GM12878 (cell line): ENCODE results near the gene CSNK1A1. TPM values are rescaled to one million over a fixed set of nuclear protein-coding genes. Genes with fewer than 3 reads are reported as not detected.

Source experiments
- ATAC-seq: fragments of 200-7000 bp; cut with Tn5 transposase; 3 replicates; pipeline ENCODE4 v1.9.1; 2020; ENCODE audit warnings: mild to moderate bottlenecking, moderate library complexity
- BruUV-seq: library from RNA; stranded (reverse); fragments of 400-500 nt; replicated peaks from 2 replicates; lab custom pipeline; 2021; lab: Mats Ljungman, UMichigan
- CTCF ChIA-PET: fragments of 300-600 bp; sonication (Branson Sonifier 250); formaldehyde crosslinking; extraction: SDS; loops from one replicate; lab custom pipeline; 2021; ENCODE audit warnings: inconsistent platforms; lab: Yijun Ruan, JAX
- POLR2A ChIA-PET: fragments of 350-600 bp; formaldehyde crosslinking; extraction: SDS; loops from one replicate; lab custom pipeline; 2021; ENCODE audit warnings: inconsistent platforms; lab: Charles Lee
- RAD21 ChIA-PET: fragments of 300-600 bp; sonication (Branson Sonifier 250); formaldehyde crosslinking; loops from one replicate; lab custom pipeline; 2023; ENCODE audit warnings: antibody characterized with exemption; ENCODE audit not compliant: unreplicated experiment; lab: Charles Lee
- SMC1A ChIA-PET: fragments of 300-600 bp; sonication (Branson Sonifier 250); formaldehyde crosslinking; loops from one replicate; lab custom pipeline; 2023; ENCODE audit not compliant: unreplicated experiment, uncharacterized antibody; lab: Charles Lee
- DNase-seq: peaks from one replicate; pipeline ENCODE4 v3.0.0-alpha.2; 2011; ENCODE audit warnings: low read depth, low spot score
- FAIRE-seq: peaks from 3 replicates; lab custom pipeline; 2011; peaks lifted over from hg19 to GRCh38; lab: Jason Lieb, UNC
- H2AFZ ChIP-seq: 2 replicates; pipeline ENCODE4 v1.6.0; 2011; ENCODE audit warnings: low read depth, low read length, control low read depth; ENCODE audit not compliant: control insufficient read depth
- H3K27ac ChIP-seq: 2 replicates; pipeline ENCODE4 v1.5.1; 2011; ENCODE audit warnings: control low read depth; ENCODE audit not compliant: control insufficient read depth, insufficient read depth
- H3K27me3 ChIP-seq, 2 experiments: replicated peaks in 1 of 2; 2 replicates each; pipeline versions ENCODE4 v1.6.0 to v1.6.1; 2011; ENCODE audit warnings: low read length in 1 of 2; ENCODE audit not compliant: control insufficient read depth in 2 of 2, insufficient read depth in 2 of 2
- H3K36me3 ChIP-seq, 2 experiments: 2 replicates each; pipeline ENCODE4 v1.5.1; 2011; ENCODE audit warnings: low read length in 1 of 2; ENCODE audit not compliant: control insufficient read depth in 2 of 2, insufficient read depth in 2 of 2
- H3K4me1 ChIP-seq: 2 replicates; pipeline ENCODE4 v1.6.1; 2011; ENCODE audit warnings: mild to moderate bottlenecking, low read length, moderate library complexity, mixed read lengths; ENCODE audit not compliant: control insufficient read depth, insufficient read depth
- H3K4me2 ChIP-seq: 2 replicates; pipeline ENCODE4 v1.6.0; 2011; ENCODE audit warnings: control low read depth; ENCODE audit not compliant: control insufficient read depth, insufficient read depth
- H3K4me3 ChIP-seq: fragments of 200-600 bp; sonication (generic); 2 replicates; pipeline ENCODE4 v1.5.1; 2016
- H3K79me2 ChIP-seq: 2 replicates; pipeline ENCODE4 v1.6.0; 2011; ENCODE audit warnings: low read length; ENCODE audit not compliant: control insufficient read depth, insufficient read depth
- H3K9ac ChIP-seq: 2 replicates; pipeline ENCODE4 v1.8.0; 2011; ENCODE audit warnings: low read length, control low read depth, mixed read lengths; ENCODE audit not compliant: control insufficient read depth, insufficient read depth
- H3K9me3 ChIP-seq: replicated peaks from 3 replicates; pipeline ENCODE4 v1.5.1; 2011; ENCODE audit warnings: mild to moderate bottlenecking, low read length; ENCODE audit not compliant: control insufficient read depth, insufficient read depth
- H4K20me1 ChIP-seq: 2 replicates; pipeline ENCODE4 v1.6.0; 2011; ENCODE audit not compliant: control insufficient read depth, insufficient read depth
- BHLHE40 ChIP-seq, 2 experiments: fragments of 450-650 bp in 1 of 2; IDR thresholded peaks; 2 replicates each; pipeline ENCODE4 v1.6.1; 2011 to 2017; ENCODE audit warnings: low read depth in 2 of 2, borderline replicate concordance in 1 of 2, improper control_type of control experiment in 1 of 2, low read length in 1 of 2, mild to moderate bottlenecking in 1 of 2
- CBFB ChIP-seq: IDR thresholded peaks from 2 replicates; pipeline ENCODE4 v1.6.1; 2016; ENCODE audit warnings: antibody characterized with exemption, low read depth
- CBX3 ChIP-seq: fragments of 200-600 bp; sonication (generic); IDR thresholded peaks from 2 replicates; pipeline ENCODE4 v1.6.1; 2016; ENCODE audit warnings: low read depth, borderline replicate concordance
- GABPA ChIP-seq: IDR thresholded peaks from 2 replicates; pipeline ENCODE4 v1.6.1; 2014; ENCODE audit warnings: antibody characterized with exemption, low read depth, mild to moderate bottlenecking, inconsistent platforms
- KAT2A ChIP-seq: conservative IDR thresholded peaks from 2 replicates; pipeline ENCODE4 v1.6.1; 2011; ENCODE audit warnings: low read depth, low read length; ENCODE audit not compliant: control insufficient read depth
- MXI1 ChIP-seq: fragments of 150-350 bp; IDR thresholded peaks from 2 replicates; pipeline ENCODE4 v1.6.1; 2011; ENCODE audit warnings: low read depth, mild to moderate bottlenecking, inconsistent platforms, low read length, improper control_type of control experiment
- MYC ChIP-seq: IDR thresholded peaks from 2 replicates; pipeline ENCODE4 v1.6.1; 2011; ENCODE audit warnings: mild to moderate bottlenecking, low read length, moderate library complexity, inconsistent platforms; ENCODE audit not compliant: insufficient read depth, insufficient replicate concordance, insufficient read length, severe bottlenecking
- NFIC ChIP-seq: IDR thresholded peaks from 2 replicates; pipeline ENCODE4 v1.6.1; 2012; ENCODE audit warnings: low read depth, mild to moderate bottlenecking, inconsistent platforms, low read length, moderate library complexity
- SP1 ChIP-seq: IDR thresholded peaks from one replicate; pipeline ENCODE4 v1.6.1; 2011; ENCODE audit warnings: low read depth, low read length
- WGBS: methylation state at CpG from one replicate; pipeline ENCODE4 v1.1.6; 2016; ENCODE audit warnings: low lambda C conversion rate; ENCODE audit not compliant: insufficient replicate concordance, insufficient coverage; ENCODE audit errors: missing lambda C conversion rate; 5-methylcytosine and 5-hydroxymethylcytosine counted together
- in situ Hi-C: fragments of 300-500 bp; cut with MboI; formaldehyde crosslinking; loops from 9 replicates; pipeline ENCODE4 v1.14.3; 2018; ENCODE audit warnings: mixed read lengths
- intact Hi-C: fragments of 100-400 bp; cut with micrococcal nuclease; formaldehyde crosslinking; loops from one replicate; pipeline ENCODE4 v1.14.2; 2022; ENCODE audit not compliant: unreplicated experiment
- polyA plus RNA-seq, 11 experiments: library from polyadenylated mRNA; depleted of rRNA in 4 of 11; unstranded in 6 of 11; stranded (reverse) in 5 of 11; fragments of >200 nt; fragmentation: Nextera tagmentation in 4 of 11; fragmentation: Illumina TruSeq in 1 of 11; extraction: Ambion mirVana in 4 of 11; extraction: Trizol in 1 of 11; gene quantifications; 1 replicate in 1 of 11; 2 replicates in 10 of 11; pipeline versions ENCODE4 v1.2.1 to v1.2.3, GENCODE V29; 2011 to 2016; ENCODE audit warnings: inconsistent platforms in 2 of 11, missing spikeins in 2 of 11, low read depth in 1 of 11
- total RNA-seq, 4 experiments: library from RNA; depleted of rRNA in 3 of 4; stranded (reverse); fragments of >200 nt in 3 of 4; fragmentation: Illumina TruSeq in 1 of 4; extraction: Trizol in 1 of 4; gene quantifications; 2 replicates each; pipeline versions ENCODE4 v1.2.1 to v1.2.3, GENCODE V29; 2013 to 2021
- TF ChIP-seq, protein P1 (sequence below): IDR thresholded peaks from 2 replicates; pipeline ENCODE4 v1.6.1; 2012; ENCODE audit warnings: improper control_type of control experiment, low read depth, low read length; ENCODE audit not compliant: insufficient replicate concordance

CSNK1A1 gene
- total and polyA plus RNA-seq, 10 of the 15 experiments (the other 5 are each of a cell fraction or from before 2014, with no cell fraction given): 53.3 to 155 (median 133) TPM

DNA sequence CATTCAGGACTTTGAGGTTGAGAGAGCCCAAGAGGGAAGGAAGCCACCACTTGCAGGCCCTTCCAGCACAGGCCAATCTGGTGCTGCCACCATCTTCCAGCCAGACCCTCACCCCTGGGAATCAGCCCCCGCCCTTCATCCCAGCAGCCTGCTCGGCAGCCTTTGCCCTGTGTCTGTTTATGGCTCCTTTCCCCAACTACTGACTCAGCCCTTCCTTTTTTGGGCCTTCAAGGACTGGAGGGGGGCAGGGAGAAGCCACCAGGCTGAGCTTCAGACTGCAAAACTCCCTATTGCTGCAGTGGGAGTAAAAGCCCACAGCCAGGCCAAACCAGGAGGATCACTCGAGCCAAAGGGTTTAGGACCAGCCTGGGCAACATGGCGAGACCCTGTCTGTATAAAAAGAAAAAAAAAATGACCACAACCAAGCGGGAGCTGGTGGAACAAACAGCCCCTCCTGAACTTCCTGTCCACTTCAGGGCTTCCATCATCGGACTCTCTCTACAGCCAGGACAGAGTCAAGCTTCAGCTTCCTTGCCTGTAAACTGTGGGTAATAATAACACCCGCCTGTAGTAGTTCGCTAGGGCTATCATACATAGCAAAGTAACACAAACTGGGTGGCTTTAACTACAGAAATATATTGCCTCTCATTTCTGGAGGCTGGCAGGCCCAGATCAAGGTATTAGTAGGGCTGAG, 86.3 kb downstream of the CSNK1A1 start:
- Histone ChIP-seq H3K36me3 (no peaks in the 10 kb centered on the region), H3K9ac (no peak overlapping the region), H3K4me3 (no peak overlapping the region), H3K9me3 (no peaks in the 10 kb centered on the region), H3K79me2 (no peaks in the 10 kb centered on the region), H3K4me1 (no peaks in the 10 kb centered on the region), H2AFZ (no peak overlapping the region), H4K20me1 (no peaks in the 10 kb centered on the region), H3K27me3 (no peaks in the 10 kb centered on the region; a peak in 1 of 4 replicates), H3K27ac (no peak overlapping the region), H3K4me2 (no peak overlapping the region)
- in situ Hi-C loops: no loop called here
- no peak for FAIRE-seq
- ChIA-PET SMC1A (no interaction called here), POLR2A (interaction anchor here (0.6 kb wide), 1 partner anchor 8 kb away, joined by 3 read pairs; no protein-coding TSS in a partner anchor), RAD21 (no interaction called here), CTCF (interaction anchor here (1.2 to 1.7 kb wide), 2 partner anchors 24 to 98 kb away, joined by 3 read pairs; no protein-coding TSS in a partner anchor)
- BruUV-seq: no TSS peak
- 38% methylated on average over 8 of the region's 8 CpGs for WGBS
- ATAC-seq: no peak; the same call in 2 of the 3 replicates
- no peak for TF ChIP-seq KAT2A
- no peak for TF ChIP-seq MYC
- no peak for TF ChIP-seq CBX3
- TF ChIP-seq SP1: no peak
- TF ChIP-seq, protein P1, sequence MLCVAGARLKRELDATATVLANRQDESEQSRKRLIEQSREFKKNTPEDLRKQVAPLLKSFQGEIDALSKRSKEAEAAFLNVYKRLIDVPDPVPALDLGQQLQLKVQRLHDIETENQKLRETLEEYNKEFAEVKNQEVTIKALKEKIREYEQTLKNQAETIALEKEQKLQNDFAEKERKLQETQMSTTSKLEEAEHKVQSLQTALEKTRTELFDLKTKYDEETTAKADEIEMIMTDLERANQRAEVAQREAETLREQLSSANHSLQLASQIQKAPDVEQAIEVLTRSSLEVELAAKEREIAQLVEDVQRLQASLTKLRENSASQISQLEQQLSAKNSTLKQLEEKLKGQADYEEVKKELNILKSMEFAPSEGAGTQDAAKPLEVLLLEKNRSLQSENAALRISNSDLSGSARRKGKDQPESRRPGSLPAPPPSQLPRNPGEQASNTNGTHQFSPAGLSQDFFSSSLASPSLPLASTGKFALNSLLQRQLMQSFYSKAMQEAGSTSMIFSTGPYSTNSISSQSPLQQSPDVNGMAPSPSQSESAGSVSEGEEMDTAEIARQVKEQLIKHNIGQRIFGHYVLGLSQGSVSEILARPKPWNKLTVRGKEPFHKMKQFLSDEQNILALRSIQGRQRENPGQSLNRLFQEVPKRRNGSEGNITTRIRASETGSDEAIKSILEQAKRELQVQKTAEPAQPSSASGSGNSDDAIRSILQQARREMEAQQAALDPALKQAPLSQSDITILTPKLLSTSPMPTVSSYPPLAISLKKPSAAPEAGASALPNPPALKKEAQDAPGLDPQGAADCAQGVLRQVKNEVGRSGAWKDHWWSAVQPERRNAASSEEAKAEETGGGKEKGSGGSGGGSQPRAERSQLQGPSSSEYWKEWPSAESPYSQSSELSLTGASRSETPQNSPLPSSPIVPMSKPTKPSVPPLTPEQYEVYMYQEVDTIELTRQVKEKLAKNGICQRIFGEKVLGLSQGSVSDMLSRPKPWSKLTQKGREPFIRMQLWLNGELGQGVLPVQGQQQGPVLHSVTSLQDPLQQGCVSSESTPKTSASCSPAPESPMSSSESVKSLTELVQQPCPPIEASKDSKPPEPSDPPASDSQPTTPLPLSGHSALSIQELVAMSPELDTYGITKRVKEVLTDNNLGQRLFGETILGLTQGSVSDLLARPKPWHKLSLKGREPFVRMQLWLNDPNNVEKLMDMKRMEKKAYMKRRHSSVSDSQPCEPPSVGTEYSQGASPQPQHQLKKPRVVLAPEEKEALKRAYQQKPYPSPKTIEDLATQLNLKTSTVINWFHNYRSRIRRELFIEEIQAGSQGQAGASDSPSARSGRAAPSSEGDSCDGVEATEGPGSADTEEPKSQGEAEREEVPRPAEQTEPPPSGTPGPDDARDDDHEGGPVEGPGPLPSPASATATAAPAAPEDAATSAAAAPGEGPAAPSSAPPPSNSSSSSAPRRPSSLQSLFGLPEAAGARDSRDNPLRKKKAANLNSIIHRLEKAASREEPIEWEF: no peak
- TF ChIP-seq CBFB: no peak
- TF ChIP-seq BHLHE40 (IDR thresholded peaks at IDR 0.05; ENCODE audit: borderline replicate concordance in 1 of 2, low read depth in 2 of 2, low read length in 1 of 2): no peak
- TF ChIP-seq MXI1: no peak
- TF ChIP-seq GABPA: no peak
- TF ChIP-seq NFIC: no peak
- intact Hi-C loops: no loop called here
- DNase-seq: no peak
